IMR-90 (cell line): ENCODE measurements around the gene INHA. TPM values are rescaled to one million over a fixed set of nuclear protein-coding genes. Genes with fewer than 3 reads are reported as not detected.

Experiments used
- ATAC-seq: fragments of 200-7000 bp; cut with Tn5 transposase; 2 replicates; pipeline ENCODE4 v1.9.1; 2020; ENCODE audit warnings: low read depth, mild to moderate bottlenecking, moderate library complexity
- BruUV-seq: library from RNA; stranded (reverse); fragments of 400-500 nt; replicated peaks from 2 replicates; lab custom pipeline; 2021; lab: Mats Ljungman, UMichigan
- CTCF ChIA-PET: fragments of 300-600 bp; formaldehyde crosslinking; extraction: SDS; loops from one replicate; lab custom pipeline; 2021; ENCODE audit warnings: antibody characterized with exemption; lab: Yijun Ruan, JAX
- POLR2A ChIA-PET: fragments of 300-600 bp; sonication (Branson Sonifier 250); formaldehyde crosslinking; loops from one replicate; lab custom pipeline; 2022; ENCODE audit warnings: antibody characterized with exemption; ENCODE audit not compliant: unreplicated experiment; lab: Charles Lee
- DNase-seq: peaks from one replicate; pipeline ENCODE4 v3.0.0; 2013
- H2AFZ ChIP-seq: replicated peaks from 2 replicates; pipeline ENCODE3; 2013; ENCODE audit warnings: low read length, mild to moderate bottlenecking; ENCODE audit not compliant: poor library complexity
- H2AK5ac ChIP-seq: 2 replicates; pipeline ENCODE4 v1.6.1; 2013; ENCODE audit warnings: low read depth, low read length, inconsistent platforms
- H2AK9ac ChIP-seq: replicated peaks from 2 replicates; pipeline ENCODE3; 2013; ENCODE audit warnings: mild to moderate bottlenecking, low read depth, low read length, moderate library complexity; ENCODE audit not compliant: poor library complexity
- H2BK120ac ChIP-seq: 2 replicates; pipeline ENCODE4 v1.6.1; 2013; ENCODE audit warnings: low read depth, low read length, inconsistent platforms
- H2BK15ac ChIP-seq: 3 replicates; pipeline ENCODE4 v1.6.1; 2013; ENCODE audit warnings: low read depth, low read length, inconsistent platforms
- H2BK20ac ChIP-seq: 2 replicates; pipeline ENCODE4 v1.6.1; 2013; ENCODE audit warnings: low read depth, mild to moderate bottlenecking, inconsistent platforms, low read length, moderate library complexity
- H2BK5ac ChIP-seq: 2 replicates; pipeline ENCODE4 v1.6.1; 2013; ENCODE audit warnings: mild to moderate bottlenecking, low read depth, low read length, inconsistent platforms; ENCODE audit not compliant: poor library complexity, severe bottlenecking
- H3K14ac ChIP-seq: replicated peaks from 2 replicates; pipeline ENCODE4 v1.6.1; 2013; ENCODE audit warnings: low read depth, low read length, inconsistent platforms
- H3K18ac ChIP-seq: 2 replicates; pipeline ENCODE4 v1.6.1; 2013; ENCODE audit warnings: low read depth, low read length, control low read depth
- H3K23ac ChIP-seq: 2 replicates; pipeline ENCODE4 v1.6.1; 2013; ENCODE audit warnings: low read depth, low read length, inconsistent platforms
- H3K27ac ChIP-seq: 2 replicates; pipeline ENCODE4 v1.5.1; 2013; ENCODE audit warnings: mild to moderate bottlenecking, control low read depth, low read length; ENCODE audit not compliant: insufficient read depth
- H3K27me3 ChIP-seq: 2 replicates; pipeline ENCODE4 v1.6.1; 2013; ENCODE audit warnings: low read length; ENCODE audit not compliant: control insufficient read depth, insufficient read depth
- H3K36me3 ChIP-seq: 2 replicates; pipeline ENCODE4 v1.6.1; 2013; ENCODE audit warnings: low read length, mixed read lengths; ENCODE audit not compliant: control insufficient read depth, insufficient read depth
- H3K4ac ChIP-seq: 2 replicates; pipeline ENCODE4 v1.6.1; 2013; ENCODE audit warnings: low read depth, low read length, inconsistent platforms
- H3K4me1 ChIP-seq: 2 replicates; pipeline ENCODE4 v1.6.1; 2013; ENCODE audit warnings: low read length, mixed read lengths; ENCODE audit not compliant: control insufficient read depth, insufficient read depth
- H3K4me2 ChIP-seq: 2 replicates; pipeline ENCODE4 v1.6.1; 2013; ENCODE audit warnings: low read depth, mild to moderate bottlenecking, control low read depth, low read length, moderate library complexity
- H3K4me3 ChIP-seq: 2 replicates; pipeline ENCODE4 v1.5.1; 2013; ENCODE audit warnings: low read depth, mild to moderate bottlenecking, control low read depth, low read length, moderate library complexity; ENCODE audit not compliant: insufficient read depth
- H3K56ac ChIP-seq: 2 replicates; pipeline ENCODE4 v1.6.1; 2013; ENCODE audit warnings: low read length, inconsistent platforms; ENCODE audit not compliant: insufficient read depth; ENCODE audit errors: extremely low read depth
- H3K79me1 ChIP-seq, 2 experiments: 2 replicates each; pipeline ENCODE4 v1.6.1; 2013; ENCODE audit warnings: low read length in 2 of 2, inconsistent platforms in 1 of 2, low read depth in 1 of 2
- H3K9ac ChIP-seq: 2 replicates; pipeline ENCODE4 v1.6.1; 2013; ENCODE audit warnings: low read depth, low read length, control low read depth
- H3K9me1 ChIP-seq: 2 replicates; pipeline ENCODE4 v1.6.1; 2013; ENCODE audit warnings: low read length, inconsistent platforms; ENCODE audit not compliant: insufficient read depth
- H3K9me3 ChIP-seq: 2 replicates; pipeline ENCODE4 v1.6.1; 2013; ENCODE audit warnings: low read length; ENCODE audit not compliant: control insufficient read depth, insufficient read depth
- H4K20me1 ChIP-seq: 2 replicates; pipeline ENCODE4 v1.6.1; 2013; ENCODE audit warnings: low read length, inconsistent platforms; ENCODE audit not compliant: insufficient read depth
- H4K5ac ChIP-seq: 2 replicates; pipeline ENCODE4 v1.6.1; 2013; ENCODE audit warnings: mild to moderate bottlenecking, low read depth, low read length, control low read depth
- H4K8ac ChIP-seq, 2 experiments: 2 replicates each; pipeline ENCODE4 v1.6.1; 2013; ENCODE audit warnings: low read depth in 2 of 2, low read length in 2 of 2, control low read depth in 1 of 2, inconsistent platforms in 1 of 2
- H4K91ac ChIP-seq: 2 replicates; pipeline ENCODE4 v1.6.1; 2013; ENCODE audit warnings: low read depth, low read length, inconsistent platforms; ENCODE audit not compliant: insufficient read depth
- BHLHE40 ChIP-seq: fragments of 150-350 bp; IDR thresholded peaks from 2 replicates; pipeline ENCODE4 v1.6.1; 2016; ENCODE audit warnings: mild to moderate bottlenecking, low read depth, low read length
- CHD1 ChIP-seq: IDR thresholded peaks from 2 replicates; pipeline ENCODE4 v1.6.1; 2012; ENCODE audit warnings: low read depth, low read length, improper control_type of control experiment
- CTCF ChIP-seq: conservative IDR thresholded peaks from 2 replicates; pipeline ENCODE4 v1.5.1; 2012; ENCODE audit warnings: mild to moderate bottlenecking, low read depth, low read length, improper control_type of control experiment
- FOS ChIP-seq: fragments of 150-350 bp; IDR thresholded peaks from 2 replicates; pipeline ENCODE4 v1.6.1; 2016; ENCODE audit warnings: low read depth, low read length
- MAZ ChIP-seq: IDR thresholded peaks from 2 replicates; pipeline ENCODE4 v1.6.1; 2012; ENCODE audit warnings: low read depth, mild to moderate bottlenecking, low read length, improper control_type of control experiment, moderate library complexity, borderline replicate concordance
- MXI1 ChIP-seq: IDR thresholded peaks from 2 replicates; pipeline ENCODE4 v1.6.1; 2012; ENCODE audit warnings: low read depth, mild to moderate bottlenecking, low read length, moderate library complexity, borderline replicate concordance
- RCOR1 ChIP-seq: IDR thresholded peaks from 2 replicates; pipeline ENCODE4 v1.6.1; 2012; ENCODE audit warnings: mild to moderate bottlenecking, low read length, improper control_type of control experiment; ENCODE audit not compliant: insufficient replicate concordance
- SMC3 ChIP-seq: fragments of 150-350 bp; IDR thresholded peaks from 2 replicates; pipeline ENCODE4 v1.6.1; 2016; ENCODE audit warnings: low read depth, mild to moderate bottlenecking, antibody characterized with exemption, low read length, moderate library complexity
- USF2 ChIP-seq: fragments of 150-350 bp; IDR thresholded peaks from 2 replicates; pipeline ENCODE4 v1.6.1; 2017; ENCODE audit warnings: mild to moderate bottlenecking, antibody characterized with exemption, low read length, low read depth
- whole genome bisulfite sequencing, 2 experiments: methylation state at CpG; one replicate each; pipeline versions ENCODE4 v1.1.5 to v1.1.7; 2013; ENCODE audit warnings: missing lambda C conversion rate in 2 of 2; ENCODE audit not compliant: insufficient read length in 1 of 2; ENCODE audit errors: extremely low coverage in 2 of 2; 5-methylcytosine and 5-hydroxymethylcytosine counted together
- dilution Hi-C: fragments of 300-500 bp; cut with HindIII; formaldehyde crosslinking; loops from one replicate; pipeline ENCODE4 v1.14.3; 2018; ENCODE audit warnings: low sequenced_read_pairs; ENCODE audit not compliant: unreplicated experiment
- in situ Hi-C: fragments of 300-500 bp; cut with MboI; formaldehyde crosslinking; loops from 3 replicates; pipeline ENCODE4 v1.14.3; 2019; ENCODE audit warnings: low sequenced_read_pairs, inconsistent platforms, mixed read lengths
- intact Hi-C: fragments of 100-400 bp; cut with micrococcal nuclease; formaldehyde crosslinking; loops from 2 replicates; pipeline ENCODE4 v1.10.0; 2022
- polyA plus RNA-seq, 3 experiments: library from polyadenylated mRNA; depleted of rRNA; stranded (reverse); fragments of >200 nt; gene quantifications; 2 replicates each; pipeline ENCODE4 v1.2.3, GENCODE V29; 2012; ENCODE audit warnings: low replicate concordance in 1 of 3
- total RNA-seq: library from RNA; depleted of rRNA; stranded (reverse); fragments of >200 nt; gene quantifications from 2 replicates; pipeline ENCODE4 v1.2.3, GENCODE V29; 2012

Gene INHA
- total and polyA plus RNA-seq, 2 of the 4 experiments (the other 2 are of a cell fraction) = 0.96 TPM; not detected in 1

GRCh38 chr2:219552382-219553167 is 19.5 kb upstream of the INHA start:
- no peaks in the 10 kb centered on the region for H3K27me3 ChIP-seq
- H3K9me1 ChIP-seq = no peaks in the 10 kb centered on the region
- H3K14ac ChIP-seq = no peak overlapping the region; the same call in 1 of the 2 replicates
- H3K4me2 ChIP-seq = peak overlapping the region; percentile 94
- ChIA-PET CTCF (no interaction called here), POLR2A (no interaction called here)
- H3K36me3 ChIP-seq = no peaks in the 10 kb centered on the region
- peak; percentile 85; the same call in 1 of the 2 replicates for TF ChIP-seq MXI1
- peak; percentile 40; the same call in 1 of the 2 replicates for TF ChIP-seq BHLHE40
- no peak for TF ChIP-seq SMC3
- no peak for TF ChIP-seq FOS
- no peak for TF ChIP-seq CHD1
- TF ChIP-seq RCOR1 = no peak
- TF ChIP-seq CTCF = no peak
- TF ChIP-seq USF2 = no peak
- TF ChIP-seq MAZ = peak; percentile 9; the same call in 1 of the 2 replicates
- H3K9ac ChIP-seq = 0 out of 2 replicates have a peak overlapping the region, but pooled peaks have one; percentile 28
- no peak overlapping the region for H4K5ac ChIP-seq
- peaks cover 8% of the 10 kb centered on the region; the same call in 1 of the 2 replicates for H3K4me1 ChIP-seq
- no peak overlapping the region for H2BK120ac ChIP-seq
- no peaks in the 10 kb centered on the region for H3K9me3 ChIP-seq
- H3K56ac ChIP-seq = no peak overlapping the region
- no peak overlapping the region for H4K8ac ChIP-seq
- intact Hi-C loops (no loop called here), in situ Hi-C loops (no loop called here), dilution Hi-C loops (no loop called here)
- peak overlapping the region; percentile 20 for H2BK5ac ChIP-seq
- H4K20me1 ChIP-seq = no peaks in the 10 kb centered on the region; the same call in 1 of the 2 replicates
- H3K4ac ChIP-seq = peak overlapping the region; percentile 25; the same call in 1 of the 2 replicates
- no peak overlapping the region for H3K18ac ChIP-seq
- H4K91ac ChIP-seq = no peak overlapping the region
- no peak overlapping the region for H2BK15ac ChIP-seq
- H2BK20ac ChIP-seq = no peak overlapping the region
- peak overlapping the region; percentile 98 for H2AFZ ChIP-seq
- H3K79me1 ChIP-seq = no peaks in the 10 kb centered on the region
- H3K27ac ChIP-seq = peak overlapping the region; percentile 53
- H2AK5ac ChIP-seq = no peak overlapping the region
- peak; percentile 95 for ATAC-seq
- no peak overlapping the region for H3K23ac ChIP-seq
- H2AK9ac ChIP-seq = no peak overlapping the region
- peak overlapping the region; percentile 79 for H3K4me3 ChIP-seq
- no TSS peak for BruUV-seq
- DNase-seq = peak; percentile 65
- WGBS, 2 experiments = 1% methylated on average over 48 of the region's 99 CpGs; no CpG with 5 or more reads in 1 of the 2 experiments
